ENCODE data around the gene KRTAP4-8.
"Not testable (repeated sequence)": the region's sequence is repeated elsewhere in the genome, so short reads cannot be mapped to it uniquely, and the experiment has no call there.

The KRTAP4-8 gene

DNA sequence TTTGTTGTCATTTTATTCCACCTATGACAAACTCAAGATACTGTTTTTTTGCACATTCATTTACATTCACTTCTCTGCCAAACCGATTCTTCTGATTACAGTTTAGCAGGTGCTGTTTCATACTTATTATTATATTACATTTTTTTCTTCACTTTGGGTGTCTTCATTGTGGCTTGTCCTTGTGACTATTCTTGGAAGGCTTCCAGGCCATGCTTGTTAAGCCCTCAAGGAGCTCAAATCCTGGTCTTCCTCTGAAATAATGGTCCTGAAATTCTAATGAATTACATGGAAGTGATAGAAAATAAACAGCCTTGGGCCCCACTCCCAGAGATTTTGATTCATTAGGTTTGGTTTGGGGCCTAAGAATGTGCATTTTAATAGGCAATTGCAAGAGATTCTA, 33.6 kb downstream of the KRTAP4-8 start:
- no peak for ATAC-seq

DNA sequence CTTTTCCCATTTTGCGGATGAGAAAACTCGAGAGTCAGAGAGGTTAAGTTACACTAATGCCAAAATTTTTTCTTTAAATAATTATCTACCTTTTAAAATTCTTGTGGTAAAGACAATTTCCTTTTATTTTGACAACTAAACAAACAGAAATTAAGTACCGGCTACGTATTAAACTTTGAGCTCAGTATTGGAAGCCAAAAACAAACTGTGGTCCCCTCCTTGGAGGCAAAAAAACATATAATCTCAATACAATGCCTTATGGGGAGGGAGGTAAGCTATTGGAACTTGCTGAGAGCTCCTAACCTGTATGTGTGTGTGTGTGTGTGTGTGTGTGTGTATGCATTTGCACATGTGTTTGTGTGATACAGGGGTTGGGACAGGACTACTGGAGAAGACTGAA, 34.5 kb downstream of the KRTAP4-8 start:
- no peak for ATAC-seq

GRCh38 chr17:41061964-41062363, 36.0 kb downstream of the KRTAP4-8 start:
- ATAC-seq = no peak

DNA sequence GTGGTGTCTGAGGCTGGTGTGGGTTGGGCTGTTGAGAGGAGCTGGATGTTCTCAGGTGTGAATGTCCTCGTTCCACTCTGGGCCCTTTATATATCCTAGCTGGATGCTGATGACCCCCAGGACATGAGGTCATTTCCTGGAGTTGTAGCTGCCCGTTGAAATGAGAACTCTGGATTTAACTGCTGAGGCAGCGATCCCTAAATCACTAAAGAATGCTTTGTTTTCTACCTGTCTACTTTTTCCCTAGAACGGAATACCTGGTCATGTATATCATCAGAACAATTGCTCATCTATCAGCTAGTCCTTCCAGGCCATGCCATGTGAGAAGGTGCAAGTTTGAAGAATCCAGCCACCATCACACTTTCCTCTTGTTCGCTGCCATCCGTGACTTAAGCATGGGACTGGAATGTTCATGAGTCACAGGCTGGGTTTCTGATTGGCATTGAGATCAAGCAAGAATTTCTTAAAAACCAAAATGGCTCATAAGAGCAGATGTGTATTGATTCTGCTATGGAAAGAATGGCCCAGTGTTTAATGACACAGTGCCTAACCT, 37.8 kb downstream of the KRTAP4-8 start, which contains the start of gene KRTAP2-3:
KRTAP2-3 (minus strand) TSS at position 63 of the 553 bp plus-strand sequence. CDS start 64 bp downstream, outside the sequence.
- no peak for ATAC-seq

GRCh38 chr17:41059276-41060051, 38.5 kb downstream of the KRTAP4-8 start:
- ATAC-seq = not testable (repeated sequence)

GRCh38 chr17:41058741-41059140, 39.2 kb downstream of the KRTAP4-8 start:
- no peak for ATAC-seq

GRCh38 chr17:41057547-41057946, 40.4 kb downstream of the KRTAP4-8 start:
- ATAC-seq = no peak

- not testable (repeated sequence) for ATAC-seq
These were observed 42.8 kb downstream of the KRTAP4-8 start, which contains the start of gene KRTAP2-2 for GRCh38 chr17:41055130-41055529. KRTAP2-2 (minus strand) TSS chr17:41055230; CDS start chr17:41055211, 19 bp downstream.

DNA sequence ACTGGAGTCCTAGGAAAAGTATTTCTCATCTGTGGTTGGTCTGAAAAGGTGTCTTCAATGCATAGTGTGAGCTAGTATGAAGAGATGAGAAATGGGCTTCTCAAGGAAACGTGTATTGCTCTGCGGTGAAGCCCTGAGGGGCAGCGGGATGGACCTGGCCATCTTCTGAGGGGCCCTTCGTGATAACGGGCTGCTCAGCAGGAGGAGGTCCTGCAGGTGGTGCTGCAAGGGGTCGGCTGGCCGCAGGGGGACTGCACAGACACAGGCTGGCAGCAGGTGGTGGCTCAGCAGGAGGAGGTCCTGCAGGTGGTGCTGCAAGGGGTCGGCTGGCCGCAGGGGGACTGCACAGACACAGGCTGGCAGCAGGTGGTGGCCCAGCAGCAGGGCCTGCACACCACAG, 43.4 kb downstream of the KRTAP4-8 start:
- ATAC-seq = not testable (repeated sequence)

- ATAC-seq = no peak
These were observed 43.9 kb downstream of the KRTAP4-8 start for GRCh38 chr17:41054025-41054424.

GRCh38 chr17:41052566-41052965, 45.4 kb downstream of the KRTAP4-8 start:
- no peak for ATAC-seq

- ATAC-seq = no peak
These were observed 48.8 kb downstream of the KRTAP4-8 start for GRCh38 chr17:41049110-41049509.

DNA sequence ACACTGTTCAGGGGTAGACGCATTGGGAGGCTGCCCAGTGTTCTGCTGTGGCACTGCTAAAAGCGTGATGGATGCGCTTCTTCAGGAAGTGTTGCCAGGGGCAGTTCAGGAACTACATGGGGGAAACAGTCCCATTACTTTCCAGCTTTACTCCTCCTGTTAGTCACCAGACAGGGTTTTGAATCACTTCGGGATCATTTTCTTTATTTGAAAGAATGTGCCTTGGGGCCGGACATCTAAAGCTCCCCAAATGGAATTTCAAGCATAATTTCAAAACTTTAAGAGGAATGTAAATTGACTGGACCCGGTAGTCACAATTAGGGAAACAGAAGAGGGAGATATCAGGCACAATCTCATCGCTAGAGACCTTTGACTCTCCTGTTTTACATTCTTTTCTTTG, 49.5 kb downstream of the KRTAP4-8 start:
- no peak for ATAC-seq

All from activated CD4-positive, CD25-positive, alpha-beta regulatory T cell treated with anti-CD3 and anti-CD28 coated beads, Interleukin-2, amount 50 U/mL, for 24 hours (primary cell).